Gastroesophageal sphincter (tissue), 3 donors: ENCODE data around the gene ALOX5AP.

Experiments
- POLR2A ChIP-seq, 2 donors: fragments of 450-650 bp; IDR thresholded peaks; one replicate each; pipeline ENCODE4 v1.6.1; 2017; ENCODE audit warnings: antibody characterized with exemption in 2 of 2, mild to moderate bottlenecking in 2 of 2, moderate library complexity in 1 of 2
- POLR2AphosphoS5 ChIP-seq: sonication (generic); formaldehyde crosslinking; IDR thresholded peaks from one replicate; pipeline ENCODE4 v1.6.1; 2017; ENCODE audit warnings: antibody characterized with exemption
- TF ChIP-seq, protein P1 (sequence below), 4 experiments: fragments of 200-600 bp in 2 of 4; fragments of 450-650 bp in 2 of 4; sonication (generic) in 1 of 4; IDR thresholded peaks; one replicate each; pipeline ENCODE4 v1.5.1; 2017 to 2019; ENCODE audit warnings: antibody characterized with exemption in 4 of 4, mild to moderate bottlenecking in 2 of 4, moderate library complexity in 2 of 4

DNA sequence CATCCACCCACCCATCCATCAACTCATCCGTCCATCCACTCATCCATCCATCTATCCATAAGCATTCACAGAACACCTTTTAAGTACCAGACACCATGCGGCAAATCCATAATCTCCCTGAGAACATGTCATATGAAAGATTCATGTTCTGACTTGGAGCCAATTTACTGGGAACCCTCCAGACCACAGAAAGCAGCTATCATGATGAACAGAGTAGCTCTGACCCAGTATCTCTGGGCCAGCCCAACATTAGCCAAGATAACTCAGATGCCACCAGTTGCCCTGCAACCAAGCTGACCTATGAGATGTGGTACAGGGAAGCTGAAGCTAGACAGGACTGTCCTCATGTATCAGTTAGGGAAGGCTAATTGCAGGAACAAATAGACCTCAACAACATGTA lies 51.3 kb downstream of the ALOX5AP start:
- TF ChIP-seq POLR2AphosphoS5 (no peak), POLR2A (IDR thresholded peaks at IDR 0.05) (no peak)
- TF ChIP-seq, protein P1, sequence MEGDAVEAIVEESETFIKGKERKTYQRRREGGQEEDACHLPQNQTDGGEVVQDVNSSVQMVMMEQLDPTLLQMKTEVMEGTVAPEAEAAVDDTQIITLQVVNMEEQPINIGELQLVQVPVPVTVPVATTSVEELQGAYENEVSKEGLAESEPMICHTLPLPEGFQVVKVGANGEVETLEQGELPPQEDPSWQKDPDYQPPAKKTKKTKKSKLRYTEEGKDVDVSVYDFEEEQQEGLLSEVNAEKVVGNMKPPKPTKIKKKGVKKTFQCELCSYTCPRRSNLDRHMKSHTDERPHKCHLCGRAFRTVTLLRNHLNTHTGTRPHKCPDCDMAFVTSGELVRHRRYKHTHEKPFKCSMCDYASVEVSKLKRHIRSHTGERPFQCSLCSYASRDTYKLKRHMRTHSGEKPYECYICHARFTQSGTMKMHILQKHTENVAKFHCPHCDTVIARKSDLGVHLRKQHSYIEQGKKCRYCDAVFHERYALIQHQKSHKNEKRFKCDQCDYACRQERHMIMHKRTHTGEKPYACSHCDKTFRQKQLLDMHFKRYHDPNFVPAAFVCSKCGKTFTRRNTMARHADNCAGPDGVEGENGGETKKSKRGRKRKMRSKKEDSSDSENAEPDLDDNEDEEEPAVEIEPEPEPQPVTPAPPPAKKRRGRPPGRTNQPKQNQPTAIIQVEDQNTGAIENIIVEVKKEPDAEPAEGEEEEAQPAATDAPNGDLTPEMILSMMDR (IDR thresholded peaks at IDR 0.05): no peak
